HG02938 (cell line): Measurements from ENCODE around the gene TUBA4B.
"Not testable (repeated sequence)": the region's sequence is repeated elsewhere in the genome, so short reads cannot be mapped to it uniquely, and the experiment has no call there.

Source experiments
- ATAC-seq: cut with Tn5 transposase; IDR thresholded peaks from one replicate; pipeline ENCODE4 v1.9.1; 2021; ENCODE audit warnings: mild to moderate bottlenecking, moderate library complexity; ENCODE audit not compliant: unreplicated experiment

TUBA4B gene

DNA sequence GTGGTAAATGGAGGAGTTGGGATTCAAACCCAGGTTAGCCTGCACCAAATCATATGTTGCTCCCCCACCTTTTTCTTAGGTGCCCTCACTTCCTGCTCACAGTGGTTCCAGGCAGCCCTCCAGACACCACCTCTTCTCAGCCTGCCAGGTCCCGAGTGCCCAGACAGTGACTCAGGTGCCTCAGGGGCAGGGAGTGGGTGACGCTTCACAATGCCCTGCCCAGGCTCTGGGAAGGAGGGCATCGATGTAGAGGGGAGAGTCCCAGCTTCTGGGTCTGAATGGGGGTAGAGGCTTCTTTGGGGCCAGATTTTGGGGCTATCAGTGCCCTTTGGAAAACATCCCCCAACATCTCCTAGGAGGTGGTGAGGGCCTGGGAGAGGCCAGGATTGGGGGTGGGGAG lies 20.9 kb downstream of the TUBA4B start:
- no peak for ATAC-seq

DNA sequence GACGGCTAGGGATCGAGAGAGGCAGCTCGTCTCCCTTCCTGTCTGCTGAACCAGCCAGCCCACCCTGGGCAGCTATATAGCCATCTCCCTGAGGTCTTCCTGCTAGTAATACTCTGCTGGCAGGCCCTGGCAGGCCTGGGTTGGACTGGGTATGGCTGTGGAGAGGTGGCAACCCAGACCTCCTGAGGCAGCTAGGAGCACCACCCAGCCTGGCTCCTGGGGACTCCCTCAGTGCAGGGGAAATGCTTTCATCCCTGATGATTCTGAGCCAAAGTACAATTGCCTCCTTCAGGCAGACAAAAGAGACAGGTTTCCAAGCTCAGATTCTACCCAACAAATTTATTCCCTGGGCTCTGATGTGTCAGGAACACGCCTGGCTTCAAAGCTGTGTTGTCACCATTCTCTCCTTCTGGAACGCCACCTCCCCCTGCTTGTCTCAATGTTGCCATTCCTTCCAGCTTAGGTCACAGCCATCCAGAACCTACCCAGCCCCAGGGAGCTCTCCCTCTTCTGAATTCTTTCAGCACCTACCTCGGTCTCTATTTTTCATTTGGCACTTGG lies 21.4 kb downstream of the TUBA4B start:
- no peak for ATAC-seq

DNA sequence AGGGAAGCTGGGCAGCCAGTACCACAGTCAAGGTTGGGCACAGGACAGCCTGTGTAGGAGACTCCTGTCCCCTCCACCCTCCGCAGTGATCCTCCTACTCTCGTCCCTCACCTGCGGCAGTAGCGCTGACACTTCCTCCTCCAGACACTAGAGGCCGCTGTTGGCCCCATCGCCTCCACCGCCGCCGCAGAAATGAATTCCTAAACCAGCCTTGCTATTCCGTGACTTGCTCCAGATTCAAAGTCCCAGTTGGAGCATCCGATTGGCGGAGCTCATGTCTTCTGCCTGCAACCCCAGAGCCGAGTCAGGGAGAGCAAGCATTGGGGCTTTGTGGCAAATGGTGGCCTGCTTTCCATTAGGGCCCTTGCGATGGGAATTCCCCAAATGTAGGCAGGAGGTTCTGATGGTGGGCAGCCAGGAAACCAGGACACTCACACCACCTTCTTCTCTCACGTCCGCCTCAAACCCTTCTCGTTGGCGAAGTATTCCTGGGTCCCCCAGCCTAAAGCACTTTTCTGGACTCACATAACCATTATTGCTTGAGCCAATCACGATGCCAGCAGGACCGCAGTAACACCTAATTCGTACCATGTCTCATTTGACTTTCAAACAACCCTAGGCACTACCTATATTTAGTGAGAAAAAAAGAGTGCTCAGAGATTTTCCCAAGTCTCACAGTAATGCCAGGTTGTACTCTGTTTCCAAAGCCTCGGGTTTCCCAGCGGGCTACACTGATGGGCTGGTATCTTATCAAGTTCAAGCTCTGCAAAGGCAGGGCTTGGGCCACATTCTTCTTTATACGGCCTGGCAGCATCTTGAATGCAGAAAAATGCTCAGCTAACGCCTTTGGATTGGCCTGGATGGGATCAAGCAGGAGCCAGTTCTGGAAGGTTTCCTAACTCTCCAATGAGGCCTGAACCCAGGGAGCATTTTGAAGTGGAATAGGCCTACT lies 24.9 kb downstream of the TUBA4B start:
- ATAC-seq, result no peak

DNA sequence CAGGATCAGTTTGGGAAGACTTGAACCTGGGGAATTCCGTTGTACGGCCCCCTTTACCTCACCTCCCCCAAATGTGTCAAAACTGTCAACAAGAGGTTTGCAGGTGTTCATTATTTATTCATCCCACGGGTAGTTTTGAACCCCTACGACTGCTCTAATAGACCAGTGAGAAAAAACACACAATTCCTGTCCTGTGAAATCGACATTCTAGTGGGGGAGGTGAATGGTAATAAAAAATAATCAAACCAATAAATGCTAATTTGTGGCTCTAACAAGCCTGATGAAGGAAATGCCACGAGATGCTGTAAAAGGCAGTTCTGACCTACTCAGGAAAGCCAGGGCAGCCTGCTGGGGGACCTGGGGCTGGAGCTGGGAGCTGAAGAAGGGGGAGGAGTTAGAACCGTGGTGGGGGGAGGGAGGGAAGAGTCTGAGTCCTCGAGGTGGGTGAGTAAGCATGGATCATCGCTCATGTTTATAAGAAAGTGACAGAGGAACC lies 25.7 kb downstream of the TUBA4B start:
- ATAC-seq, result no peak

DNA sequence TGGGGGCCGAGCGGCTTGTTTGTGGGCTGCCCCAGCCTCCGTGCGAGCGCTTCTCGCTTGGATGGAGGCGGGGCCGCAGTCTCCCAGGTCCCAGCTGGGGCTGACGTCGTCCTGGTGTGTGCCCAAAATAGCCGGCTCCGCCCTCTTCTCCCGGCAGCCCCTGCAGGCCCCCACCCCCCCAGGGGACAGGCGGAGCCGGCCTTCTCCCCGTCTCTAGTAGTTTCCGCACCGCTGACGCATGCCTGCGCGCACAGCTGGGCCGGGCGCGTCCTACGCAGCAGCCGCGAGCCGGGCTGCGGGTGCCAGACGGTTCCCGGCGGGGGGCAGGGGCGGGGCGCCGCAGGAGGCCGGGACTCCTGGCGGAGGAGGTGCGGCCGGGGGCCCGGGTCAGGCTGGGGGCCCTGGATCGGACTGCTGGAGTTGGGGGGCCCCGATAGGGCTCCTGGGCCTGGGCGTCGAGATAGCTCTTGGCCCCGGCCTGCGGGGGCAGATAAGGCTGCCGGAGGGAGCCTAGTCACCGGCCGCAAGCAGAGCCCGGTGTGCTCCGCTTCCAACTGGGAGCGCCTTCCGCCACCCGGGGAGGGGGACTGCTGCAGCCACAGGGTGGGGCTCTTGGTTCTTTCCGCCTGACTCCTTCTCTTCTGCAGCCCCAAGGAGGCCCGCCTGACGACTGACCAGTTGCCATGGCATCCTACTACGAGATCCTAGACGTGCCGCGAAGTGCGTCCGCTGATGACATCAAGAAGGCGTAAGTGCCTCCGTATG lies 26.3 kb downstream of the TUBA4B start, which contains the start of gene DNAJB2:
TSS of gene DNAJB2 (plus strand) at position 216 of the 765 bp plus-strand sequence. CDS start at position 684, 468 bp downstream.
- ATAC-seq, result peak; percentile 83

DNA sequence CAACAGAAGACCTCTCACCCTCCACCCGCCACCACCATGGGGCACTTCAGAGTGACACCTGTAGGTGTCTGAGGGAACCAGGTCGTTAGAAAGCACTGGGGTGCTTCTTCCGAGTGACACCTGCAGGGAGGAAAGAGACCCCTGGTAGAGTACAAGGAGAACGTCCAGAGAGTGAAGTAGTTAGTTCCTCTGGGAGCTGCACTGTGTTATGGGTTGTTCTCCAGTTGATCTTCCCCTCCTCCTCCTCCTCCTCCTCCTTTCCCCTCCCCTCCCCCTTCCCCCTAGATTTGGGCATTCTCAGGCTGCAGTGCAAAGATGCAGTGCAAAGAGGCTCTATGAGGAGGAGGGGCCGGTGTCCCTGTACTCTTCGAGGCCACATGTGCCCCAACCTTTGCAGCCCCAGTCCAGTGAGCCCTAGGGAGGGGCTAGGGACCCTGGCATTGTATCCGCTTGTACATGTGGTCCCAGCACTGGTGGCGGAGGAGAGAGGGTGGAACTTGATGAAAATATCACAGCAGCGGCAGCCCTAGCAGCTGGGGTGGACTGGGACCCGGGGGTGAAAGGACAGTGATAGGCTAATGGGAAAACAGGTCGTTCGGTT lies 27.0 kb downstream of the TUBA4B start:
- no peak for ATAC-seq

DNA sequence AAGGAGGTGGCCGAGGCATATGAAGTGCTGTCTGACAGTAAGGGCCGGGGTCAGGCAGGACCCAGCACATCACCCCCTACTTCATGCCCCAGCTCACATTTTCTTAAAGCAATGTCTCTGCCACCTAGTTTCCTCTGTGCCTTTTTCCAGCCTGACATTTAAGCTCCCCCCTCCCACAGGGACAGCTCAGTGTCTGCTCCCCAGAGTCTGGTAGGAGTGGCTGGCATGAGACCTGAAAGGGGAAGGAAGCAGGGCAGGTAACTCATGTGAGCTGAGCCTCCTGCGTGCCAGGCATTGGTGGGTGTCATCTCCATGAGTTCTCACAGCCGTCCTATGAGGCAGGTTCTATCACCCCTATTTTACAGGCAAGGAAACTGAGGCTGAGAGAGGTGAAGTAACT lies 27.6 kb downstream of the TUBA4B start:
- no peak for ATAC-seq

DNA sequence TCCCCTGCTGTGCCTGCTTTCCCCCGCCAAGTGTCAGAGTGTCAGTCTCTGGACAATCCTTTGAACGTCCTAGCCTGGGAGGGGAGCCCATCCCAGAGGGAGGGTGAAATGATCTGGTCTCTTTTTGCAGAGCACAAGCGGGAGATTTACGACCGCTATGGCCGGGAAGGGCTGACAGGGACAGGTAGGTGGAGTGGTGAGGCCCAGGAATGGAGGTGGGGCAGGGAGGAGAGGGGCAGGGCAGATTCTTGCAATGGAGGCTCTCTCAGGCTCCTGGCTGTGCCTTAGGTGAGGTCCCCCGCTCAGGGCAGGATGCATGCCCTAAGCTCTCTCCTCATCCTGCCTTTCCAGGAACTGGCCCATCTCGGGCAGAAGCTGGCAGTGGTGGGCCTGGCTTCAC lies 28.5 kb downstream of the TUBA4B start:
- ATAC-seq, result no peak

DNA sequence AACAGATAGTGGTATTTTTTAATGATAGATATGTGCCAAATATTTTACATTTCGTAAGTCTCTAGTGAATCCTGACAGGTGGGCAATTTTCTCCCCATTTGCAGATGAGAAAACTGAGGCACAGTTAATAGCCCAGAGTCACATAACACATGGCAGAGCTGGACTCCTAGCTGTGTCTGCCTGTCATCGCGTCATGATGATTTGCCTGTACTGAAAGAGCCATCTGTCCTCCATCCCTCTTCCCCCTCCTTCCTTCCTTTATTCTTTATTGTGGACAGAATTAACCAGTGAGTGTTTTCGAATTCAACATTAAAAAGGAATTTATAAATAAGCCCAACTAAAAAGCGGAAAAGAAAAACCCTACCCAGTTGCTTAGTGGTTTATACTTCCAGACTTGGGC lies 29.3 kb downstream of the TUBA4B start:
- ATAC-seq, result no peak

DNA sequence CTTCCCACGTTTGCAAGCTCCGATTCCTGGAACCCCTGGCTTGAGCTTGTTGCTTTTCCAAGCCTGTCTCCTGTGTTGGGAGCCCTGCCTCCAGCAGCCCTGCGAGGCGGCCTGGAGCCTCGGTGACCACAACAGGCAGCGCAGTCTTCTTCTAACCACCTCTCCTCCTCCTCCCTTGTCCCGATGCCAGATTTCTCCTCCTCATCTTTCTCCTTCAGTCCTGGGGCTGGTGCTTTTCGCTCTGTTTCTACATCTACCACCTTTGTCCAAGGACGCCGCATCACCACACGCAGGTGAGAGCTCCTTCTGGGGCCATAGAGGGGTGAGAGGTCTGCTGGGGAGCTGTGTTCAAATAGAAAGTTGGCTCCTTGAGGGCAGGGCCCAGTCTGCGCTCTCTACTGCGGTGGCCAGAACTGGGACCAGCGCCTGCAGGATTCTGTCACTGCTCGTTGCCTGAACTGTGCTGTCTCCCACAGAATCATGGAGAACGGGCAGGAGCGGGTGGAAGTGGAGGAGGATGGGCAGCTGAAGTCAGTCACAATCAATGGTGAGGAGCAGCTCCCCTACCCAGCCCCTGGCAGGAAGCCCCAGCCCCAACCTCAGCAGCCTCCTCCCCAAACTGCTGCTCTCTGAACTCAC lies 30.0 kb downstream of the TUBA4B start:
- ATAC-seq, result no peak

DNA sequence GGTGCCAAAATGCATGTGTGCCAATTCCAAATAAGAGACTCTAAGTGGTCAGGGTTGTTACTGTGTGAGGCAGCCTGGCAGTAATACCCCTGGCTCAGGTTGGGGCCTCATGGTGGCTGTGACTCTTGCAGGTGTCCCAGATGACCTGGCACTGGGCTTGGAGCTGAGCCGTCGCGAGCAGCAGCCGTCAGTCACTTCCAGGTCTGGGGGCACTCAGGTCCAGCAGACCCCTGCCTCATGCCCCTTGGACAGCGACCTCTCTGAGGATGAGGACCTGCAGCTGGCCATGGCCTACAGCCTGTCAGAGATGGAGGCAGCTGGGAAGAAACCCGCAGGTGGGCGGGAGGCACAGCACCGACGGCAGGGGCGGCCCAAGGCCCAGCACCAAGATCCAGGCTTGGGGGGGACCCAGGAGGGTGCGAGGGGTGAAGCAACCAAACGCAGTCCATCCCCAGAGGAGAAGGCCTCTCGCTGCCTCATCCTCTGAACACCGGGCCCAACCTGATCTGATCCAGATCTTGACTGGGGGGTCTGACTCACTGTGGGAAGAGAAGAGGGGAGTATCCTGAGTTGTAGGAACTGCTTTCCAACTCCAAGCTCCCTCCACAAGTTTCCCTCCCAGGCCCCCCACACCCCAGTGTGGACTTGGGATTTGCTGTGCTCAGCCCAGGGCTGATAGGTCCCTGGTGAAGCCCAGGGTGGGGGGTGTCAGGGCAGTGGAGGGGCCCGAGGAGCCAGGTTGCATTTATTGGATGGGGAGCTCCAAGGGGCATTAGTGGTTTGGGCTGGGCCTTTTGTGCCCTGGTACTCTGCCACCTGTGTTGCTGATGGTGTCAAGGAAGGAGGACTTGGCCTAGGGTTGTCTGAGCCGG lies 31.7 kb downstream of the TUBA4B start:
- no peak for ATAC-seq

DNA sequence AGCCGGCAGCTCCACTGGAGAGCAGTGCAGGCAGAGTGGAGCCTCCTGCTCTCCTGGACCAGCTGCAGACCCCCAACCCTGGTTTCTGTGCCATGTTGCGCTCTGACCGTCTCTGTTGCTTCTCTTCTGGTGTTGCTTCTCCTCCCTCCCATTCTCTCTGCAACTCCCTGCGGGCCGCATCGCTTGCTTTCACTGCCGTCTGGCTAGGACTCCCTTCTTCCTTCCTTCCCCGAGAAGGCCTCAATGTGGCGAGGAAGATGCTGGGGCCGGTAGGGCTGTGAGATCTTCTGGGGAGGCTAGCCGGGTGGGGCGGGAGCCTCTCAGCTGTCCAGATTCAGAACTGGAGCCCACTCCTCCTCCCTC lies 32.3 kb downstream of the TUBA4B start:
- no peak for ATAC-seq

DNA sequence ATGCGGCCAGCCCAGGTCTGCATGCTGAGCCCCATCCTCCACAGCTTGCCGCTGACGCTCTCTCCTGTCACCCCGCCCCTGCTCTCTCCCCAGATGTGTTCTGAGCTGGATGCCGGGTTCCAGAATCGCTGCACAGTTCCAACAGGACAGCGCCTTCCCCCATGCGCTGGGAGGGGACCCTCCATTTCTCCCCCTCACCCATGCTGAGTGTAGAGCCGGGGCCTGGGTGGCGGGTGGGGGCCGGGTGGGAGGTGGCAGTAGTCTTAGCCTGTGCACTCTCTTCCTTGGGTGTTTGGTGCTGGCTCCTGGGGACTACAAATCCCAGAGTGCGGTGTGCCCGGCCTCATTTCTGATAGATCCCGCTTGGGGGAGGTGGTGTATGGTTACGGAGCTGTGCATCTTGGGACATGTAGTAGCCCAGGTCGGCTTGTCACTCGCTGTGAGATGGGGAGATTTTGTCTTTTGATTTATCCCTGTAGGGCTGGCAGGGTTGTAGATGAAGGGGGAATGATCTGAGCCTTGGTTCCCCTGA lies 32.9 kb downstream of the TUBA4B start:
- no peak for ATAC-seq

DNA sequence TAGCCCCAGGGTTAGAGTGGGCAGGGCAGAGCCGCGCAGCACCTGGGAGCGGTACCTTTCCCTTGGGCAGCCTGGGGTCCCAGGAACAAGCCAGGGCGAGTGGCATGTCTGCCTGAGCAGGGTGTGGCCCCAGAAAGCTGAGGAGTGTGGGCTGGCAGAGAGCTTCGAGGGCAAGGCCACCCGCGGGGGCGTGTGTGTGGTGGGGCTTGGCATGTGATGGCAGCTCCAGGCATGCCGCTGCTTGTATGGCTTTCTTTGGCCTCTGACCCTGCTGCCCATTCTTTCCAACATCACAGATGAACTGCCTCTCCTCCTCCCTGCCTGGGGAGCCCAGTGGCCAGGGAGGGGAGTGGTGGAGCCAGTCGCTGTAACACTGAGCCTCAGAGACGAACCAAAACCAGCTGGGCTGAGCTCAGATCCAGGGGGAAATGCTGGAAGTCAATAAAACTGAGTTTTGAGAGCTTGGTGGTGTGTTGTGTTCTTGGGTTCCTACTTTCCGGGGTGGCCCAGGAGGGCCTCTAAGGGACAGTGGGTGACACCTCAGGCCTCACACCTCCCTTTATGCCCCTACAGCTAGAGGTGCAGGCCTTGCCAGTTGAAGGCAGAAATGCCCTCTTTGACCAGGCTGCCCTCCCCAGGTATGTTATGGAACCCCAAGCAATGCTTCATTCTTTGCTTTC lies 33.5 kb downstream of the TUBA4B start:
- no peak for ATAC-seq

DNA sequence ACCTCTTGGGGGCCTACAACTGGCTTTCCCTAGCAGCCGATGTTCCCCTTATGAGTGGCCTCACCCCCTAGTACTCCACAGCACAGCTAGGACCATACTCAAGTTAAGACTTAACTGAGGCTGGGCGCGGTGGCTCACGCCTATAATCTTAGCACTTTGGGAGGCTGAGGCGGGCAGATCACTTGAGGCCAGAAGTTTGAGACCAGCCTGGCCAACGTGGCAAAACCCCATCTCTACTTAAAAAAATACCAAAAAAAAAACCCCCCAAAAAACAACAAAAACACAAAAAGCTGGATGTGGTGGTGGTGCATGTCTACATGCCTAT lies 34.0 kb downstream of the TUBA4B start:
- ATAC-seq, result not testable (repeated sequence)

DNA sequence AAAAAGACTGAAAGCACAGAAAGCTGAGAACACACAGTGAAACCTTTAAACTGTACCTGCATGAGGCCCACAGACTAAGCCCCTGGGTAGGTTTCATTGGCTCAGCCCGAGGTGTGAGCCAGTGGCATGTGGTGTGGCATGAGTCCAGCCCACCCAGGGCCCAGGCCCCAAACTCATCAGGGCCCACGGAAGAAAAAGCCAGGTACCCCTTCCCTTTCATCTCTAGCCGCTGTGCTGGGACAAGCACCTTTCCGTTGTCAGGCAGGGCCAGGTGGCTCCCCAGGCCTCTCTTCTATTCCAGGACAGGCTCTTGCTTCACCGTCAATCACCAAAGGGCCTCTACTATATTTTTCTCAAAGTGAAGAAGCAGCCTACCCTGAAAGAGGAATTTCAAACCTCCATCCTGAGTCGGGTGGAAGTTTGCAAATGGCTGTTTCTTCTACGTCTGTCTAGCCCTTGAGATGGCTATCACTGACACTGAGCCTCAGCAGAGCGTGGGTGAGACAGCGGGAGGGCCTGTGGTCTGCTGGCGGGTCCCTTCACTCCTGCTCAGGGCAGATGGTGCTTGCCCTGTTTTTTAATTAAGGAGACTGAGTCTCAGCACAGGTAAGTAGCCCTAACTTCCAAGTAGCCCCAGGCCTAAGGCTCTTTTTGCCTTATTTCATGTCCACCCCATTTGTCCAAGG lies 34.7 kb downstream of the TUBA4B start:
- ATAC-seq, result no peak

DNA sequence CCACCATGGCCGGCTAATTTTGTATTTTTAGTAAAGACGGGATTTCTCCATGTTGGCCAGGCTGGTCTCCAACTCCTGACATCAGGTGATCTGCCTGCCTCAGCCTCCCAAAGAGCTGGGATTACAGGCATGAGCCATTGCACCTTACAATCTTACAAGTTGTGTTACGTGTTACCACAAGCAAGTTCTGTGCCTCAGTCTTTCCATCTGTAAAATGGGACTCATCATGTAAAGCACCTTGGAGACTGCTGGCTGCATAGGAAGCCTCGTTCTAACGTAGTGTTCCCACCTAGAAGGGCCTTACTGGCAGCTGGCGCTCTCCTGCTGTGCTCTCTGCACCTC lies 36.1 kb downstream of the TUBA4B start:
- no peak for ATAC-seq

DNA sequence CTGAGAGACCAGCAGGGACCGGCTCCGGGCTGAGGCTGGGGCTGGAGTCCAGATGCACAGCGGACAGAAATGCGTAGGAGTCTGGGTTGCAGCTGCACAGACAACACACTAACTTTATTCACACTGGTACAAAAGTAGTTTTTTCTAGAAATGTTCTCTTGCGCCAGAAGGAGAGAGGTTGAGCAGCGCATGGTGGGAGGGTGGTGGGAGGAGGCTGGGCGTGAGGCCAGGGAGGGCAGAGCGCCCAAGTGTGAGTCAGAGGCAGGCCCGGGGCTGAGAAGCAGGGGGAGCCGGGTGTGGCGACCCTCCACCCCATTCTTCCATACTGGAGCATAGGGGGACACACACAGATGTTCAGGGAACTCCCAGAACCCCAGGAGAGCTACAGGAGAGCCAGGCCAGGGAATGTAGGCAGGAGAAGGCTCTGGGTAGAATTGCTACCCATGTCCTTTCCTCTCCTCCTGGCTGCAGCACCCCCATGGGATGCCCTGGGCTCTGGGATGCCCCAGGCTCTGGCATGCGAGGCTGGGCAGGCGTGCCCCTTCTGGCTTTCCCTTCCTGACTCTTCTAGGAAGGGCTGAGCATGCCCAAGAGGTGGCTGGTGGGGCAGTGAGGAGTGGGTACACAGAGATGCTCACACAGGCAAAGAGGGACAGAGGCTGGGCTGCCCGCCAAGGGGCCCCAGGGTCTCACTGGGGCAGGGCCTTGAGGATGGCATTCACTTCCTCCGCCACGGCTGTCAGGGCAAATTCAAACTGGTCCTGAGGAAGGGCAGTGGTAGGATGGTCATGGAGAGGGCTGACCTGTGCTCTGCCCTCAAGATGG lies 36.7 kb downstream of the TUBA4B start:
- no peak for ATAC-seq
